Medulla oblongata (tissue), 1 donor: ENCODE measurements around the gene ATP2B1.

ENCODE experiments used
- DNase-seq: peaks from one replicate; pipeline ENCODE4 v3.0.0-alpha.2; 2015; ENCODE audit errors: extremely low spot score

ATP2B1 gene

GRCh38 chr12:89597210-89597609, 111.4 kb downstream of the ATP2B1 start:
- no peak for DNase-seq

DNA sequence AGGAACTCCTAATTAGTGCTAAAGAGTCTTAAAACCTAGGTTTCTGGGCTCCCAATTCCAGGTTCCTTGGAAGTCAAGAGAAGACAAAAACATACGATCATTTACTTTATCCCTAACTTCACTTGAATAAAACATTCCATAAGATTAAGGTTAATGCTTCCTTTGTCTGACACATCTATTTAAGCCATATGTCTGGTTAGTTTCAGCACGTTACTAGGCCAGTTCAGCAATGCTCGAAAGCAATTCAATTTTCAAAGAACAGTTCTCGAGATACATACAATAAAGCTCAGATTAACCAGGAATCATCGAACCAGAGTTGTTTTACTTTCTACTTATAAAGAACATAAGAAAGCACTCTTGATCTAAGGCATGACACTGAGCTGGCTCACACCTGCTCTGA, 114.8 kb downstream of the ATP2B1 start:
- no peak for DNase-seq

DNA sequence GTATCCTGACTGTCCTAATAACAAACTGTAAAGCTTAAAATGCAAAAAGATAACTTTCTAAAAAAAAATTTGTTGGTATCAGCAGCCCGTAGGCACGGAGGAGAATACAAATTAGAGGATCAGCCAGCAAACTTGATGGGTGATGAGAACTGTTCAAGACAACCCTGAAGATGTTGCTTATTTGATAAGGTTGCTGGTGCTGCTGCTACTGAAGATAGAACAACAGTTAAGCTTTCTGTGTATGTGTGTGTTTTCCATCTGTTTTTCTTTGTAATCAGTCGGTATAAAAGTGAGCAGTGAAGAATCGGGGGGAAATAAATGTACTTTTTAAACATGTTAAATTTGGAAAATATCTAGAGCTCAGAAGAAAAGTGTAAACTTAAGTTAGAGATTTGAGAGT, 115.4 kb downstream of the ATP2B1 start:
- no peak for DNase-seq

DNA sequence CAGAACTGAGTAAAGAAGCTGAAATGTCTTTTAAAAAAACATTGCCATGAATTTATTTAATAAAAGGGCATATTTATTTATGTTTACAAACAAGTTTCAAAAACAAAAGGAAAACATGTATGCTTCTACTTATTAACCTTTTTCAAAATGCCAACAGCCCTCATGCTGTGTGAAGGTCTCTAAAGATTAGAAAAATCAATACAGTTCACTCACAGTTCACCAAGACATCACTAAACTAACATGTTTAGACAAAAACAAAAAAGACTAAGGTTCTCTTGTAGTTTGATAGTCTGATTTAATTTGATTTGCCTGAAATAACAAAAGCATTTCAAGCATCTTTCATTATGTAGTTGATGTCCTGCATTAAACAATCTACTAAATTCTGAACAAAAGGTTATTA, 118.9 kb downstream of the ATP2B1 start:
- DNase-seq = no peak

DNA sequence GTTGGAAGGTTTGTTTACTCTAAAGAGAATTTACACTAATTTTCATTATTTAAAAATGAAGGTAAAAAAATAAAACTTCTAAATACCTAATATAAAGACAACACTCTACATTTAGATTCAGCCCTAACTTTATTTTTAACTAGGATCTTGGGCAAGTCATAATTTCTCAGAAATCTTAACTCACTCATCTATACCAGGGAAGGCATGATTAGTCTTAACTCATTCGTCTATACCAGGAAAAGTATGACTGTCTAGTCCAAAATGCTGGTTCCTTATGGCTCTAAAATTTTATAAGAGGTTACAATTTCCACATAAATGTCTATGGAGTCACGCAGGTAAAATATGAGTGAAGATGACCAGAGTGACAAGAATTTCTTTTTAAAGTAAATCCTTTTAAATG, 130.1 kb downstream of the ATP2B1 start:
- DNase-seq = no peak

- no peak for DNase-seq
Observed at GRCh38 chr12:89576572-89577220, 131.9 kb downstream of the ATP2B1 start.

DNA sequence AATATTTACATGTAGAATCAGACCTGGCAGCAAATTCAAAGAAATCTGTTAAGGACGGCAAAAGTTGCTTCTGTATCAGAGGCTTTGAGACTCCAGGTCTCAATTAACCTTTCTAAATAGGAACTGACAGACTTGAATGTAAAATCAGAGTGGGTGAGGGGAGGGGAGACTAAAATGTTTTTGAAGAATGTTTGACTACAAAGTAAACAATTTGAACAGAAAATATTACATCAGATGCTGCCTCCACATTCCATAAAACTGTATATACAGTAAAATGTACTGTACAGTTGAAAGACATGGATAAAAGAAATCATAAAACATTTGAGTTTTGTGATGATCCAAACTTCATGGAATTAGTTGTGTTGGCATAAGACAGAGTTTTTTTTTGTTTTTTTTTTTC, 133.3 kb downstream of the ATP2B1 start:
- DNase-seq = no peak

GRCh38 chr12:89574736-89575208, 133.9 kb downstream of the ATP2B1 start:
- DNase-seq = peak; percentile 12

DNA sequence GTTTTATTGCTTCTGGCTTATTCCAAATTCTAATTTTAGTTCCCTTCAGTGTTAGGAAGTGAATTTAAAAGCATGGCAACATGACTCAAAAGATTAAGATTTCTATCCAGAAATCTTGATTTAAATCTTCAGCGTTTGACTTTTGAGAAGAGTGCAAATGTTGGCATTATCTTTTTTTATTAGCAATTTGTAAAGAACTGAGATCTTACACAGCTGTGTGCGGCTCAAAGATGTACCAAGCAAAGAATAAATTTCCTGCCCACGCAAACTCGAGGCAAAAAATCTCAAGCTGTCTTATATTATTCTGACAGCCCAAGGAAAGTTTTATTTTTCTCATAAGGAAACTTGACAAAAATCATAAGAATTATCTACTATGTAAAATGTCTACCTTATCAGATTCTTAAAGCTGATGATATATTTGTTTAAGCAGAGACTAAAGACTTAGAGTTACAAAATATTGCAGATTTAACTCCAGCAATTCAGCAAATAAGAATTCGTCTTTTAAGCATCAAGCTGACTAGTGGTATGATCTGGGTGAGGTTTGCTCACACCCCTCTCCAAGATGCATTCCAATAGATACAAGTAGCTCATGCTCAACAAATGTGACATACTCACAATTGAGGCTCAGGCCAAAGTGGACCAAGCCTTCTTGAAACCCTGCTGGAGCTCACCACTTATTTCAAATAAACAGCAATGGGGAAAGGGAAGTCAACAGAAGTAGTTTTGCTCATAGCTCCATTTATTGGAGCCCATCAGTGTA, 135.4 kb downstream of the ATP2B1 start:
- DNase-seq = no peak

GRCh38 chr12:89571491-89572195, 137.0 kb downstream of the ATP2B1 start:
- DNase-seq = no peak

GRCh38 chr12:89568484-89568883, 140.2 kb downstream of the ATP2B1 start:
- DNase-seq = no peak

DNA sequence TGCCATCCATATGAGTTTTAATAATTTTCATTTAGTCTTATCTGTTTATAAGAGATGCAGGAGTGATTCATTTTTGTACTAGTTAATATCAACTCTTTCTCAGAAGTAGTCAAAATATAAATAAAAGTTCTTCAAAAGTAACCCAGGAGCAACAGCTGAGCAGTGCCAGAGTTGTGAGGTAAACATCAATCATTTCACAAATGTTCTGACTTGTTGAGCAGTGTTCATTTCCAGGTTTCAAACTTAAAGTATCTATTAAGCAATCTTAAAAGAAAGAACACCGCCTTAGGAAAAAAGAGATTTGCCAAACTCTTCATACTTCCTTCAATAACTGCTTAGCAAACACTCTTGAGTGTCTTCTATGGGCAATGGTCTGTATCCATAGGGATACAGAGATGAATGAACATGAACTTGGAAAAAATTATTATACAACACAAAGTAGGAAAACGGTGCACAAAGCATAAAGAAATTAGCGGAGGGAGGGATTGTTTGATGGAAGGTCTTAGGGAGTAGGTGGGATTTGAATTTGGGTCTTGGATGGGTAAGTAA, 140.9 kb downstream of the ATP2B1 start:
- DNase-seq = no peak

GRCh38 chr12:89566615-89567014, 142.0 kb downstream of the ATP2B1 start:
- DNase-seq = no peak

DNA sequence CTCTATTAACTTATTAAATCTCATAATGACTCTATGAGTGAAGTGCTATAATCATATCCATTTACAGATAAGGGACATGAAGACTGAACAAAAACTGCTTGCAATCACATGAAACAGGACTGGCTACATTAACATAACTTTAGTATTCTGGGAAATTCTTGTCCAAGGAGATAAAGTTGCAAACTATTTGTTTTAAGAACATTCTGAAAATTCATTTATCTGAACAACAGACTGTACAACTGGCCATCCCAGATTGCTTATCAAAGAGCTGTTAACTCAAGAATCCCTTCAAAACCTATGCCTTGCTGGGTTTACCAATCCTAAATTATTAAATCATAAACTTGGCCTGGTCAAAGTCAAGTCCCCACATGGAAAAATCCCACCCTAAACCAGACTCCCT, 143.6 kb downstream of the ATP2B1 start:
- DNase-seq = no peak

- no peak for DNase-seq
Observed at GRCh38 chr12:89559753-89560152, 148.9 kb downstream of the ATP2B1 start.

GRCh38 chr12:89556976-89557375, 151.7 kb downstream of the ATP2B1 start:
- peak; percentile 30 for DNase-seq

- DNase-seq = no peak
Observed at GRCh38 chr12:89552376-89552775, 156.3 kb downstream of the ATP2B1 start.

- no peak for DNase-seq
Observed at GRCh38 chr12:89551747-89552146, 156.9 kb downstream of the ATP2B1 start.

GRCh38 chr12:89547101-89547500, 161.5 kb downstream of the ATP2B1 start:
- no peak for DNase-seq

- DNase-seq = no peak
Observed at GRCh38 chr12:89546151-89546550, 162.5 kb downstream of the ATP2B1 start.

DNA sequence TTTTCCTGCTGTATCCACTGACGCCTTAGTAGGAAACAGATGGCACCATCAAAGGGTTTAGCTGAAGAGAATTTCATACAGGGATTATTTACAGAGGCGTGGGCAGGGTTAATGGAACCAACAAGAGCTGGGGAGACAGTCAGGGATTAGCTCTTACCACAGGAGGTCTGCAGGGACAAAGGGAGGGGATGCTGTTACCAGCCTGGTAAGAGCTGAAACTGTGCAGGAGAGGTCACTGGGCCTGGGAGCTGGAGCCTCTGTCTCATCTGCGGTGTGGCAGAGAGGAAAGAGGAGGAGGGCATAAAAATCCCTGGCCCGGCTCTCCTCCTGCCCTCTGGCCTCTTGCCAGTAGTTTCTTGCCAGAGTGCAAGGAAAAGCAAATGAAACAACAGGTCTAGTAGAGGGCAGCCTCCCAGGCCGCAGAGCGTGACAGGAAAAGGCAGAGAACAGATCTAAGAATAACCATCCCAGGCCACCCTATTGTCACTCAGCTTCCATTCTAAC, 163.9 kb downstream of the ATP2B1 start:
- peak; percentile 48 for DNase-seq

GRCh38 chr12:89544022-89544421, 164.6 kb downstream of the ATP2B1 start:
- DNase-seq = no peak
